Suprapubic skin (tissue), 4 donors: ENCODE measurements around the gene RIPOR2.

Source experiments
- POLR2A ChIP-seq, 2 donors: fragments of 450-650 bp; IDR thresholded peaks; one replicate each; pipeline ENCODE4 v1.6.1; 2017; ENCODE audit warnings: antibody characterized with exemption in 2 of 2, mild to moderate bottlenecking in 2 of 2, moderate library complexity in 2 of 2
- POLR2AphosphoS5 ChIP-seq, 3 donors: sonication (generic); formaldehyde crosslinking; IDR thresholded peaks; one replicate each; pipeline ENCODE4 v1.6.1; 2017; ENCODE audit warnings: antibody characterized with exemption in 3 of 3
- TF ChIP-seq, protein P1 (sequence below), 2 donors: fragments of 200-600 bp in 1 of 2; fragments of 450-650 bp in 1 of 2; sonication (generic) in 1 of 2; IDR thresholded peaks; one replicate each; pipeline ENCODE4 v1.5.1; 2016 to 2019; ENCODE audit warnings: antibody characterized with exemption in 2 of 2, mild to moderate bottlenecking in 1 of 2, moderate library complexity in 1 of 2

- TF ChIP-seq, protein P1, sequence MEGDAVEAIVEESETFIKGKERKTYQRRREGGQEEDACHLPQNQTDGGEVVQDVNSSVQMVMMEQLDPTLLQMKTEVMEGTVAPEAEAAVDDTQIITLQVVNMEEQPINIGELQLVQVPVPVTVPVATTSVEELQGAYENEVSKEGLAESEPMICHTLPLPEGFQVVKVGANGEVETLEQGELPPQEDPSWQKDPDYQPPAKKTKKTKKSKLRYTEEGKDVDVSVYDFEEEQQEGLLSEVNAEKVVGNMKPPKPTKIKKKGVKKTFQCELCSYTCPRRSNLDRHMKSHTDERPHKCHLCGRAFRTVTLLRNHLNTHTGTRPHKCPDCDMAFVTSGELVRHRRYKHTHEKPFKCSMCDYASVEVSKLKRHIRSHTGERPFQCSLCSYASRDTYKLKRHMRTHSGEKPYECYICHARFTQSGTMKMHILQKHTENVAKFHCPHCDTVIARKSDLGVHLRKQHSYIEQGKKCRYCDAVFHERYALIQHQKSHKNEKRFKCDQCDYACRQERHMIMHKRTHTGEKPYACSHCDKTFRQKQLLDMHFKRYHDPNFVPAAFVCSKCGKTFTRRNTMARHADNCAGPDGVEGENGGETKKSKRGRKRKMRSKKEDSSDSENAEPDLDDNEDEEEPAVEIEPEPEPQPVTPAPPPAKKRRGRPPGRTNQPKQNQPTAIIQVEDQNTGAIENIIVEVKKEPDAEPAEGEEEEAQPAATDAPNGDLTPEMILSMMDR (IDR thresholded peaks at IDR 0.05), result no peak
- TF ChIP-seq POLR2A (IDR thresholded peaks at IDR 0.05) (no peak), POLR2AphosphoS5 (IDR thresholded peaks at IDR 0.05) (no peak)
Measured at GRCh38 chr6:24799541-24799915, 136.2 kb downstream of the RIPOR2 start.
